SK-N-SH (cell line): ENCODE measurements around the gene CASKIN2. TPM values are rescaled to one million over a fixed set of nuclear protein-coding genes. Genes with fewer than 3 reads are reported as not detected.

Experiments
- CTCF ChIA-PET: fragments of 300-600, 350-600 bp; formaldehyde crosslinking; extraction: SDS; loops from one replicate; lab custom pipeline; 2021; lab: Yijun Ruan, JAX
- POLR2A ChIA-PET: fragments of 350-600 bp; sonication (Branson Sonifier 250); formaldehyde crosslinking; extraction: SDS; loops from one replicate; lab custom pipeline; 2020; ENCODE audit warnings: antibody characterized with exemption, inconsistent platforms; lab: Yijun Ruan, JAX
- DNase-seq: peaks from one replicate; pipeline ENCODE4 v3.0.0; 2012
- H2AFZ ChIP-seq: fragments of 200-600 bp; sonication (generic); 2 replicates; pipeline ENCODE4 v1.8.1; 2016; ENCODE audit warnings: antibody characterized with exemption, mild to moderate bottlenecking, low read depth
- H3F3A ChIP-seq: fragments of 200-600 bp; sonication (generic); replicated peaks from 2 replicates; pipeline ENCODE3; 2016; ENCODE audit warnings: antibody characterized with exemption, mild to moderate bottlenecking; ENCODE audit not compliant: insufficient read depth
- H3K27ac ChIP-seq, 2 experiments: fragments of 200-500 bp in 1 of 2; fragments of 200-600 bp in 1 of 2; sonication (Bioruptor generic) in 1 of 2; sonication (generic), shearing (Covaris generic) in 1 of 2; 2 replicates each; pipeline versions ENCODE4 v1.5.1 to v1.6.1; 2014 to 2016; ENCODE audit warnings: low read depth in 2 of 2, inconsistent platforms in 1 of 2, low read length in 1 of 2, mild to moderate bottlenecking in 1 of 2, mixed read lengths in 1 of 2
- H3K27me3 ChIP-seq: fragments of 200-600 bp; sonication (generic), shearing (Covaris generic); 2 replicates; pipeline ENCODE4 v1.6.1; 2016; ENCODE audit warnings: mixed run types; ENCODE audit not compliant: insufficient read depth
- H3K36me3 ChIP-seq, 2 experiments: fragments of 200-500 bp in 1 of 2; fragments of 200-600 bp in 1 of 2; sonication (Bioruptor generic) in 1 of 2; sonication (generic) in 1 of 2; replicated peaks in 1 of 2; 2 replicates each; pipeline versions ENCODE3 to v1.5.1; 2014 to 2016; ENCODE audit warnings: low read length in 1 of 2, mild to moderate bottlenecking in 1 of 2; ENCODE audit not compliant: insufficient read depth in 2 of 2, control insufficient read depth in 1 of 2
- H3K4me1 ChIP-seq, 2 experiments: fragments of 200-500 bp in 1 of 2; fragments of 200-600 bp in 1 of 2; sonication (Bioruptor generic) in 1 of 2; sonication (generic), shearing (Covaris generic) in 1 of 2; 2 replicates each; pipeline versions ENCODE4 v1.5.1 to v1.6.1; 2014 to 2016; ENCODE audit warnings: low read depth in 1 of 2, low read length in 1 of 2, mixed run types in 1 of 2; ENCODE audit not compliant: insufficient read depth in 2 of 2, control insufficient read depth in 1 of 2
- H3K4me2 ChIP-seq: fragments of 200-600 bp; sonication (generic), shearing (Covaris generic); 2 replicates; pipeline ENCODE4 v1.6.1; 2017; ENCODE audit warnings: mixed run types
- H3K4me3 ChIP-seq, 2 experiments: fragments of 200-500 bp in 1 of 2; fragments of 200-600 bp in 1 of 2; sonication (Bioruptor generic) in 1 of 2; sonication (generic), shearing (Covaris generic) in 1 of 2; 2 replicates each; pipeline versions ENCODE4 v1.5.1 to v1.8.1; 2014 to 2016; ENCODE audit warnings: low read depth in 2 of 2, inconsistent platforms in 1 of 2, low read length in 1 of 2, mild to moderate bottlenecking in 1 of 2, mixed read lengths in 1 of 2, moderate library complexity in 1 of 2
- H3K79me2 ChIP-seq: fragments of 200-600 bp; sonication (generic); 2 replicates; pipeline ENCODE4 v1.8.1; 2017; ENCODE audit warnings: mild to moderate bottlenecking; ENCODE audit not compliant: insufficient read depth
- H3K9ac ChIP-seq: fragments of 200-600 bp; sonication (generic); 2 replicates; pipeline ENCODE4 v1.6.1; 2017; ENCODE audit warnings: mixed run types
- H3K9me2 ChIP-seq: fragments of 200-600 bp; sonication (generic); 2 replicates; pipeline ENCODE4 v1.6.1; 2017; ENCODE audit warnings: mixed run types
- H3K9me3 ChIP-seq: fragments of 200-600 bp; sonication (generic); 2 replicates; pipeline ENCODE4 v1.6.1; 2017; ENCODE audit warnings: mixed run types, mild to moderate bottlenecking, moderate library complexity
- H4K20me1 ChIP-seq: fragments of 200-600 bp; sonication (generic); 2 replicates; pipeline ENCODE4 v1.6.1; 2017; ENCODE audit warnings: mild to moderate bottlenecking, mixed run types; ENCODE audit not compliant: insufficient read depth
- FOXM1 ChIP-seq: IDR thresholded peaks from 2 replicates; pipeline ENCODE4 v1.4.0; 2012; ENCODE audit warnings: low read depth, mild to moderate bottlenecking
- MAX ChIP-seq: IDR thresholded peaks from 2 replicates; pipeline ENCODE4 v1.4.0; 2012; ENCODE audit warnings: low read depth
- MEF2A ChIP-seq: IDR thresholded peaks from 2 replicates; pipeline ENCODE4 v1.4.0; 2012; ENCODE audit warnings: low read depth, borderline replicate concordance
- NFIC ChIP-seq: IDR thresholded peaks from 2 replicates; pipeline ENCODE4 v1.4.0; 2012; ENCODE audit warnings: borderline replicate concordance
- RAD21 ChIP-seq: IDR thresholded peaks from 2 replicates; pipeline ENCODE4 v1.6.1; 2012; ENCODE audit warnings: mild to moderate bottlenecking, low read length
- RCOR1 ChIP-seq: fragments of 150-350 bp; IDR thresholded peaks from 2 replicates; pipeline ENCODE4 v1.6.1; 2017; ENCODE audit warnings: antibody characterized with exemption, low read length
- REST ChIP-seq: IDR thresholded peaks from 2 replicates; pipeline ENCODE4 v1.6.1; 2012; ENCODE audit warnings: mild to moderate bottlenecking, low read depth, low read length, moderate library complexity
- SIN3A ChIP-seq: IDR thresholded peaks from 2 replicates; pipeline ENCODE4 v1.6.1; 2012; ENCODE audit warnings: low read depth, mild to moderate bottlenecking, low read length, moderate library complexity, borderline replicate concordance
- SMC3 ChIP-seq: IDR thresholded peaks from 2 replicates; pipeline ENCODE4 v1.6.1; 2012; ENCODE audit warnings: low read depth, low read length, improper control_type of control experiment
- TAF1 ChIP-seq: IDR thresholded peaks from 2 replicates; pipeline ENCODE4 v1.6.1; 2012; ENCODE audit warnings: low read depth, mild to moderate bottlenecking, low read length, moderate library complexity, borderline replicate concordance
- TCF12 ChIP-seq: IDR thresholded peaks from 2 replicates; pipeline ENCODE4 v1.4.0; 2012
- WGBS: methylation state at CpG from one replicate; pipeline ENCODE4 v1.1.6; 2017; ENCODE audit warnings: low lambda C conversion rate; 5-methylcytosine and 5-hydroxymethylcytosine counted together
- polyA plus RNA-seq, 3 experiments: library from polyadenylated mRNA; depleted of rRNA; stranded (reverse); fragments of >200 nt; gene quantifications; 2 replicates each; pipeline ENCODE4 v1.2.3, GENCODE V29; 2012
- TF ChIP-seq, protein P1 (sequence below): IDR thresholded peaks from 2 replicates; pipeline ENCODE4 v1.4.0; 2012; ENCODE audit warnings: low read depth, borderline replicate concordance
- TF ChIP-seq, protein P2 (sequence below): fragments of 150-350 bp; IDR thresholded peaks from 2 replicates; pipeline ENCODE4 v1.6.1; 2016; ENCODE audit warnings: mild to moderate bottlenecking, low read depth, low read length

Gene CASKIN2
- polyA plus RNA-seq, 1 of the 3 experiments (the other 2 are of a cell fraction) = 6.5 TPM

GRCh38 chr17:75492555-75493168 is 22.7 kb downstream of the CASKIN2 start:
- H4K20me1 ChIP-seq = no peaks in the 10 kb centered on the region
- ChIA-PET CTCF (interaction anchor here (0.7 to 4.4 kb wide), 5 partner anchors 11 to 65 kb away, joined by 3 to 27 read pairs (median 3); partner anchors contain the start of gene TSEN54), POLR2A (no interaction called here)
- no peak overlapping the region for H3K4me2 ChIP-seq
- no peak for DNase-seq
- no peak overlapping the region for H2AFZ ChIP-seq
- no peak for TF ChIP-seq RAD21
- no peak for TF ChIP-seq NFIC
- no peak for TF ChIP-seq SMC3
- TF ChIP-seq, protein P1, sequence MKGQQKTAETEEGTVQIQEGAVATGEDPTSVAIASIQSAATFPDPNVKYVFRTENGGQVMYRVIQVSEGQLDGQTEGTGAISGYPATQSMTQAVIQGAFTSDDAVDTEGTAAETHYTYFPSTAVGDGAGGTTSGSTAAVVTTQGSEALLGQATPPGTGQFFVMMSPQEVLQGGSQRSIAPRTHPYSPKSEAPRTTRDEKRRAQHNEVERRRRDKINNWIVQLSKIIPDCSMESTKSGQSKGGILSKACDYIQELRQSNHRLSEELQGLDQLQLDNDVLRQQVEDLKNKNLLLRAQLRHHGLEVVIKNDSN = no peak
- TF ChIP-seq, protein P2, sequence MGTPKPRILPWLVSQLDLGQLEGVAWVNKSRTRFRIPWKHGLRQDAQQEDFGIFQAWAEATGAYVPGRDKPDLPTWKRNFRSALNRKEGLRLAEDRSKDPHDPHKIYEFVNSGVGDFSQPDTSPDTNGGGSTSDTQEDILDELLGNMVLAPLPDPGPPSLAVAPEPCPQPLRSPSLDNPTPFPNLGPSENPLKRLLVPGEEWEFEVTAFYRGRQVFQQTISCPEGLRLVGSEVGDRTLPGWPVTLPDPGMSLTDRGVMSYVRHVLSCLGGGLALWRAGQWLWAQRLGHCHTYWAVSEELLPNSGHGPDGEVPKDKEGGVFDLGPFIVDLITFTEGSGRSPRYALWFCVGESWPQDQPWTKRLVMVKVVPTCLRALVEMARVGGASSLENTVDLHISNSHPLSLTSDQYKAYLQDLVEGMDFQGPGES = no peak
- no peak for TF ChIP-seq REST
- no peak for TF ChIP-seq MEF2A
- H3K27me3 ChIP-seq = no peaks in the 10 kb centered on the region
- H3K9me3 ChIP-seq = no peaks in the 10 kb centered on the region
- peaks cover 0 to 70% of the 10 kb centered on the region in 2 experiments for H3K36me3 ChIP-seq
- H3K9me2 ChIP-seq = no peaks in the 10 kb centered on the region
- peaks cover 0 to 3% of the 10 kb centered on the region in 2 experiments; a peak in 1 of 4 replicates for H3K4me1 ChIP-seq
- H3K4me3 ChIP-seq = no peak overlapping the region
- 86% methylated on average over 13 of the region's 23 CpGs for WGBS
- no peak overlapping the region for H3K27ac ChIP-seq
- H3F3A ChIP-seq = peaks cover 3% of the 10 kb centered on the region
- H3K79me2 ChIP-seq = no peaks in the 10 kb centered on the region
- no peak overlapping the region for H3K9ac ChIP-seq

DNA sequence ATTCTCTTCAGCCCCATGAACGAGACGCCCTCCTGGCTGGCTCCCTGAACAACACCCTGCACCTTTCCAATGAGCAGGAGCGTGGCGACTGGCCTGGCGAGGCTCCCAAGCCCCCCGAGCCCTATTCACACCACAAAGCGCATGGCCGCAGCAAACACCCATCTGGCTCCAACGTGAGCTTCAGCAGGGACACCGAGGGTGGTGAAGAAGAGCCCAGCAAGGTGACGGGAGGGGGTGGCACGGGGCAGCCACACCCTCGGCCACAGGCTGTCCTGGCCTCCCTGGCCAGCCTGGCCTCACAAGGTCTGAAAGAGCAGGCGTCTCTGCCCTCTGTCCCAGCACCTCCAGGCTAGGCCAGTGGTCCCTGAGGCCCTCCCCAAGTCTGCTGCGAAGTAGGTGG is 23.7 kb downstream of the CASKIN2 start:
- Histone ChIP-seq H3K4me2 (no peak overlapping the region), H4K20me1 (no peaks in the 10 kb centered on the region), H3K27ac (no peak overlapping the region), H3K4me3 (no peak overlapping the region), H3K79me2 (0 out of 2 replicates have a peak, but pooled peaks cover 3% of the 10 kb centered on the region), H3K9ac (no peak overlapping the region), H3K4me1 (peaks cover 0 to 10% of the 10 kb centered on the region in 2 experiments; a peak in 1 of 4 replicates), H3K36me3 (peaks cover 0 to 63% of the 10 kb centered on the region in 2 experiments), H3K9me2 (no peaks in the 10 kb centered on the region), H3F3A (no peaks in the 10 kb centered on the region), H2AFZ (no peak overlapping the region), H3K27me3 (no peaks in the 10 kb centered on the region), H3K9me3 (no peaks in the 10 kb centered on the region)
- TF ChIP-seq TCF12 (no peak), MAX (no peak), TAF1 (no peak), RCOR1 (no peak), SIN3A (no peak), FOXM1 (no peak)
- TF ChIP-seq, protein P1 = no peak
- ChIA-PET CTCF (interaction anchor here (2.3 to 4.4 kb wide), 2 partner anchors 12 to 24 kb away, joined by 7 to 27 read pairs; partner anchors contain the start of gene TSEN54), POLR2A (no interaction called here)
- DNase-seq = no peak
- 96% methylated on average over 13 of the region's 15 CpGs for WGBS
